PC-9 (cell line): ENCODE data around the gene ARHGDIG.
"Not testable (repeated sequence)": the region's sequence is repeated elsewhere in the genome, so short reads cannot be mapped to it uniquely, and the experiment has no call there.

Experiments
- CTCF ChIP-seq: fragments of 200-600 bp; sonication (generic); conservative IDR thresholded peaks from 2 replicates; pipeline ENCODE4 v1.6.1; 2017; ENCODE audit warnings: mixed run types, antibody characterized with exemption, mild to moderate bottlenecking, moderate library complexity
- EZH2 ChIP-seq: fragments of 200-600 bp; sonication (generic); IDR thresholded peaks from 2 replicates; pipeline ENCODE4 v1.8.0; 2017; ENCODE audit warnings: antibody characterized with exemption, low read depth

- TF ChIP-seq CTCF, EZH2: not testable (repeated sequence)
Measured at GRCh38 chr16:267562-267961, 12.8 kb upstream of the ARHGDIG start.
